ENCODE measurements around the gene RBM38.

RBM38 gene

DNA sequence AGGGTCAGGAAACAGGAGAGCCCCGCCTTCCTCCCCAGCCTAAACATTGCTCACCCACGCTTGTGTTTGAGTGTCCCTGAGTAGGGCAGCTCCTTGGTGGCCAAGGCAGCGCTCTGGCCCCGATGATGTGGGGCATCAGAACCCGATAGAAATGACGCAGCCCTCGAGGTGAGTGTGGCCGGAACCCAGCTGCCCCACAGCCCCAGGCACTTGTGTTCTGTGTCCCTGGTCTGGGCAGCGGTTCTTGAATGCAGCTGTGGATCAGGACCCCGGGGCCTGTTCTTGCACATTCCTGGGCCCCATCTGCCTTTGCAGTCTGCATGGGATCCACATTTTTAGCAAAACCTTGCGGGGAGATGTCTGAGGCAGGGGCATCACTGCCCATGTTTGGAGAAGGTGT is 12.8 kb downstream of the RBM38 start:
- DNase-seq (ENCODE audit: low read depth, low spot score) = no peak
- TF ChIP-seq, protein P1, sequence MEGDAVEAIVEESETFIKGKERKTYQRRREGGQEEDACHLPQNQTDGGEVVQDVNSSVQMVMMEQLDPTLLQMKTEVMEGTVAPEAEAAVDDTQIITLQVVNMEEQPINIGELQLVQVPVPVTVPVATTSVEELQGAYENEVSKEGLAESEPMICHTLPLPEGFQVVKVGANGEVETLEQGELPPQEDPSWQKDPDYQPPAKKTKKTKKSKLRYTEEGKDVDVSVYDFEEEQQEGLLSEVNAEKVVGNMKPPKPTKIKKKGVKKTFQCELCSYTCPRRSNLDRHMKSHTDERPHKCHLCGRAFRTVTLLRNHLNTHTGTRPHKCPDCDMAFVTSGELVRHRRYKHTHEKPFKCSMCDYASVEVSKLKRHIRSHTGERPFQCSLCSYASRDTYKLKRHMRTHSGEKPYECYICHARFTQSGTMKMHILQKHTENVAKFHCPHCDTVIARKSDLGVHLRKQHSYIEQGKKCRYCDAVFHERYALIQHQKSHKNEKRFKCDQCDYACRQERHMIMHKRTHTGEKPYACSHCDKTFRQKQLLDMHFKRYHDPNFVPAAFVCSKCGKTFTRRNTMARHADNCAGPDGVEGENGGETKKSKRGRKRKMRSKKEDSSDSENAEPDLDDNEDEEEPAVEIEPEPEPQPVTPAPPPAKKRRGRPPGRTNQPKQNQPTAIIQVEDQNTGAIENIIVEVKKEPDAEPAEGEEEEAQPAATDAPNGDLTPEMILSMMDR (IDR thresholded peaks at IDR 0.05; ENCODE audit: low read depth, low read length) = no peak
- no peak overlapping the region for H3K4me3 ChIP-seq (ENCODE audit: low read depth, low read length)
- in situ Hi-C loops (cut with HindIII; ENCODE audit: low sequenced_read_pairs) = no loop called here

DNA sequence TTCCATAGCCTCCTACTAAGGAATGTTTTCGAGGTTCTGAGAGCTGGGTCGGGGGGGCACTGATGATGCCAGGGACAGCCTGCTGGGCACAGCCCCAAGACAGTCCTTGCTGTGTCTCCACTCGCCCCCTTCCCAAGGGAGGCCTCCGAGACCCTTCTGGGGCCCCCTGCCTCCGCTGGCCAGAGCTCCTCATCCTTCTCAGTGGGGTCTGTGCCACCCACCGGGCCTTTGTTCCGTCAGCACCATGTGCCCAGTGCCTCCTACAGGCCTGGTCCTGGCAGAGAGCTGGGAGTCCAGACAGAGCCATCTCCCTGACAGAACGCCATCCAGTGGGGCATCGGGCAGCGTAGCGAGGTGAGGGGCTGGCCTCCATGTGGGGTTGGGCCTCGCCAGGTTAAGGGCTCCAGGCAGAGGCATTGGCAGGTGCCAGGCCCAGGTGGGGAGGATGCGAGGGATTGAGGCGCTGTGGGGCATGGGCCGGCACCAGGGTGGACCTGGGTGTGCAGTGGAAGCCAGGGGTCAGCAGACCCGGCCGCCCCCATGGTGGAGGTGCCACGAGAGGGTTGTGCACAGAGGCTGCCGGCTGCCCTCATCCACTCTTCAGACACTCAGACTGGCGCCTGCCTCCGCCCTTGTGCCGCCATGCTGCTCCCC is 13.3 kb downstream of the RBM38 start:
- TF ChIP-seq, protein P1 (IDR thresholded peaks at IDR 0.05; ENCODE audit: low read depth, low read length) = no peak
- no peak overlapping the region for H3K4me3 ChIP-seq (ENCODE audit: low read depth, low read length)
- in situ Hi-C loops (cut with HindIII; ENCODE audit: low sequenced_read_pairs) = no loop called here
- no peak for DNase-seq (ENCODE audit: low read depth, low spot score)

DNA sequence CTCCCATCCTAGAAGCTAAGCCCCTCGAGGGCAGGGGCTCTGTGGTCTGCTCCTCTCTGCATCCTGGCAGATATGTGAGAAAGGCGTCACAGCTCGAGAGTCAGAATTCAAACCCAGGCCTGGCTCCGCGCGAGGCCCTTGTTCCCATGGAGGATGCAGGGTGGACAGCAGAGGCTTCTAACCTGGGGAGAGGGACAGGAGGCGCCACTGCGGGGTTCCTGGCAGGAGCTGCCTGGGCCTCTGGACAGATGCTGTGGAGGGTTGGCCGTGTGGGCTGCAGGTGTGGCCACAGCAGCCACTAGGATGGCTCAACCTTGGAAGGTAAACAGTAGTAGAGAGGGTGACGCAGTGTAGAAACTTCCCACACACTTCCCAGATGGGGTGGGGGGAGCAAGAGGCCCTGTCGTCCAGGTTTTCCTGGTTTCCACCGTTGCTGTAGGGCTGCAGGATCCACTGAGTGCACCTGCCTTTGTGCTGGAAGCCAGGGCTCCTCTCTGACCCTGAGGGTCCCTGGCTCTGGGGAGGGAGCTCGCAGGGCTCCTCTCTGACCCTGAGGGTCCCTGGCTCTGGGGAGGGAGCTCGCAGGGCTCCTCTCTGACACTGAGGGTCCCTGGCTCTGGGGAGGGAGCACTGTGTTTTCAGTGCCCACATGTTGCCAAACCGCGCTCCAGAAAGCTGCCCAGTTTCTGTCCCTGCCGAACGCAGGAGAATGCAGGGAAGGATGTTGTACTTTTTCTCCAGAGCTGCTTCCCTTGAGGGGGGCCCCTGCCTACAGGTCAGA is 14.2 kb downstream of the RBM38 start:
- no peak for DNase-seq (ENCODE audit: low read depth, low spot score)
- no peak overlapping the region for H3K4me3 ChIP-seq (ENCODE audit: low read depth, low read length)
- in situ Hi-C loops (cut with HindIII; ENCODE audit: low sequenced_read_pairs) = no loop called here
- TF ChIP-seq, protein P1 (IDR thresholded peaks at IDR 0.05; ENCODE audit: low read depth, low read length) = no peak

DNA sequence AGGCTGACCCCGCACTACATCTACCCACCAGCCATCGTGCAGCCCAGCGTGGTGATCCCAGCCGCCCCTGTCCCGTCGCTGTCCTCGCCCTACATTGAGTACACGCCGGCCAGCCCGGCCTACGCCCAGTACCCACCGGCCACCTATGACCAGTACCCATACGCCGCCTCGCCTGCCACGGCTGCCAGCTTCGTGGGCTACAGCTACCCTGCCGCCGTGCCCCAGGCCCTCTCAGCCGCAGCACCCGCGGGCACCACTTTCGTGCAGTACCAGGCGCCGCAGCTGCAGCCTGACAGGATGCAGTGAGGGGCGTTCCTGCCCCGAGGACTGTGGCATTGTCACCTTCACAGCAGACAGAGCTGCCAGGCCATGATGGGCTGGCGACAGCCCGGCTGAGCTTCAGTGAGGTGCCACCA is 16.4 kb downstream of the RBM38 start:
- no peak overlapping the region for H3K4me3 ChIP-seq (ENCODE audit: low read depth, low read length)
- TF ChIP-seq, protein P1 (IDR thresholded peaks at IDR 0.05; ENCODE audit: low read depth, low read length) = no peak
- no peak for DNase-seq (ENCODE audit: low read depth, low spot score)
- in situ Hi-C loops (cut with HindIII; ENCODE audit: low sequenced_read_pairs) = no loop called here

DNA sequence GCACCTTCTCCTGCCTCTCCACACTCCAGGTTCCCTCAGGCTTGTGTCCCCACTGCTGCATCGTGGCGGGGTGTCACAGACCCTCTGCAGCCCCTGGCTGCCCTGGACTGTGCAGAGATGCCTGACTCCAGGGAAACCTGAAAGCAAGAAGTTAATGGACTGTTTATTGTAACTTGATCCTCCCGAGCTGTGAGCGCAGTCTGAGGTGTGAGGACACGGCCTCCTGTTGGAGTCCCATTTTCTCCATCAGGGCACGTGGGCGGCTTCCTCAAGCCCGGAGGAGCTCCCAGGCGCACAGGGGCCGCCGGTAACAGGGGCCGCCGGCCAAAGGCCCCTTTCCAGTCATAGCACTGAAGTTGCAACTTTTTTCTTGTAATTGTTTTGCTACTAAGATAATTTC is 16.9 kb downstream of the RBM38 start:
- DNase-seq (ENCODE audit: low read depth, low spot score) = no peak
- TF ChIP-seq, protein P1 (IDR thresholded peaks at IDR 0.05; ENCODE audit: low read depth, low read length) = no peak
- in situ Hi-C loops (cut with HindIII; ENCODE audit: low sequenced_read_pairs) = no loop called here
- no peak overlapping the region for H3K4me3 ChIP-seq (ENCODE audit: low read depth, low read length)

DNA sequence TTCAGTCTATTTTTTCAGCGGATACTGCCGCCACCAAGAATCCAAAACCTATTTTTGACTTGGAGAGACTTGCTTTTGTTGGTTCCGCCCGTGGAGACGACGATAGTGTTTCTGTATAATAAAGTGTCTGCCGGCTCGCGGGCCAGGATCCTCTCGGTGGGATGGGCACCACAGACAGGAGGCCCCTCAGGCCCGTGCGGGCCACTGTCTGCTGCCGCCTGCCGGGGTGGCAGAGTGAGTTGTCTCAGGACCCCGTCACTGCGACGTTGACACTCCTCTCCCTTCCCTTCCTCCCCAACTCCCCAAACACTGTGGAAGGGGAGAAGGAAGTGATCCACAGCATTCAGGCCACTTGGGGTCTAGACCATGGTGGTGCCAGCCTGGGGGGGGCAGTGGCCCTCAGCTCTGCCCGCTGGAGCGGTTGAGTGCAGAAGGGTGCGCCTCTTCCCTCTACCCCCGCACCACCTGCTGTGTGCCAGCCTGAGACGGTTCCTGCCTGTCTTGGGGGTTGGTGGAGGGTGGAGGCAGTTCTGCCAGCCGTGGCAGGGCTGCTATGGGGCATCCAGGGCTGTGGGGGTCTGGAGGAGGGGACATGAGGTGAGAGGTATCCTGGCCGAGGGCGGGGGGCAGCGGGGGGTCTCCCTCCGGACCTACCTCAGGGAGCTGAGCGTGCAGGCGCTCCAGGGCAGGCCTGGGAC is 17.5 kb downstream of the RBM38 start:
- no peak for DNase-seq (ENCODE audit: low read depth, low spot score)
- TF ChIP-seq, protein P1 (IDR thresholded peaks at IDR 0.05; ENCODE audit: low read depth, low read length) = no peak
- no peak overlapping the region for H3K4me3 ChIP-seq (ENCODE audit: low read depth, low read length)
- in situ Hi-C loops (cut with HindIII; ENCODE audit: low sequenced_read_pairs) = no loop called here

Measured in astrocyte of the spinal cord (primary cell).